ENCODE results near the gene KLHL30.

DNA sequence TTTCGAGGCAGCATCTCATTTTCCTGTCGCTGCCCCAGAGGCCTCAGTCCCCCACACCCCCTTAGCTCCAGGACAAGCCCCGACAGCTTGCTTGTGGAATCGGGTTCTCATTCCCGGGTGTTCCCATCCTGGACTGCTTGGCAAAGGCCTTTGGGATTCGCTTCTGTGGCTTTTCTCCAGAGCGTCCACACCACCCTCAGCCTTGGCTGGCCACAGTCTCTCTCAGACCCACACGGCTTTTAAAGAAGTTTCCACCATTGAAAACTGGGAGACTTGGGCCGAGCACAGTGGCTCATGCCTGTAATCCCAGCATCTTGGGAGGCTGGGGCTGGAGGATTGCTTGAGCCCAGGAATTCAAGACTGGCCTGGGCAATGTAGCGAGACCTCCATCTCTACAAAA is 35.6 kb upstream of the KLHL30 start:
- no peak for TF ChIP-seq POLR2A (IDR thresholded peaks at IDR 0.05; ENCODE audit: low read length)
- TF ChIP-seq GATA1 (IDR thresholded peaks at IDR 0.05; ENCODE audit: low read depth, low read length) = no peak
